HEK293 (cell line): ENCODE data around the gene BLOC1S3.
A peak's percentile ranks its signal among the peaks of the same experiment; 100 is the strongest.

ENCODE experiments used
- CTCF ChIA-PET: fragments of 350-600 bp; formaldehyde crosslinking; extraction: SDS; loops from one replicate; lab custom pipeline; 2021; ENCODE audit warnings: antibody characterized with exemption; lab: Yijun Ruan, JAX
- POLR2A ChIA-PET: fragments of 300-600 bp; formaldehyde crosslinking; extraction: SDS; loops from one replicate; lab custom pipeline; 2020; ENCODE audit warnings: antibody characterized with exemption, inconsistent platforms; lab: Yijun Ruan, JAX
- H3K27ac ChIP-seq: fragments of 200-500 bp; sonication (Bioruptor generic); 2 replicates; pipeline ENCODE4 v1.5.1; 2014; ENCODE audit warnings: low read depth, low read length, control low read depth, inconsistent platforms; ENCODE audit errors: extremely low read depth
- H3K36me3 ChIP-seq, 2 experiments: fragments of 200-500 bp in 1 of 2; sonication (Bioruptor generic) in 1 of 2; 1 replicate in 1 of 2; 2 replicates in 1 of 2; pipeline ENCODE4 v1.5.1; 2014 to 2017; ENCODE audit warnings: inconsistent platforms in 2 of 2, low read length in 2 of 2; ENCODE audit not compliant: control insufficient read depth in 2 of 2, insufficient read depth in 1 of 2
- H3K4me1 ChIP-seq: fragments of 200-500 bp; sonication (Bioruptor generic); 2 replicates; pipeline ENCODE4 v1.5.1; 2014; ENCODE audit warnings: mild to moderate bottlenecking, low read length, inconsistent platforms; ENCODE audit not compliant: control insufficient read depth, insufficient read depth
- H3K4me3 ChIP-seq: 2 replicates; pipeline ENCODE4 v1.5.1; 2011; ENCODE audit warnings: low read depth, mild to moderate bottlenecking, control low read depth, low read length, moderate library complexity
- H3K9me3 ChIP-seq: fragments of 200-500 bp; sonication (Bioruptor generic); 2 replicates; pipeline ENCODE4 v1.5.1; 2014; ENCODE audit warnings: low read depth, low read length, inconsistent platforms; ENCODE audit not compliant: control insufficient read depth, insufficient read depth
- CTCF ChIP-seq: fragments of 450-650 bp; formaldehyde crosslinking; IDR thresholded peaks from 2 replicates; pipeline ENCODE4 v1.5.1; 2016; ENCODE audit warnings: missing biosample characterization, missing genetic modification characterization
- EGR2 ChIP-seq: fragments of 450-650 bp; formaldehyde crosslinking; IDR thresholded peaks from 2 replicates; pipeline ENCODE4 v1.5.1; 2016; ENCODE audit warnings: low read depth, missing biosample characterization, missing genetic modification characterization
- KLF9 ChIP-seq: fragments of 450-650 bp; formaldehyde crosslinking; IDR thresholded peaks from 2 replicates; pipeline ENCODE4 v1.5.1; 2016; ENCODE audit warnings: missing biosample characterization, missing genetic modification characterization, low read depth
- RBAK ChIP-seq: fragments of 450-650 bp; formaldehyde crosslinking; IDR thresholded peaks from 2 replicates; pipeline ENCODE4 v1.5.1; 2016; ENCODE audit warnings: missing biosample characterization, missing genetic modification characterization
- SALL2 ChIP-seq: fragments of 450-650 bp; formaldehyde crosslinking; IDR thresholded peaks from 2 replicates; pipeline ENCODE4 v1.5.0; 2017; ENCODE audit warnings: missing biosample characterization, mild to moderate bottlenecking, missing genetic modification characterization, borderline replicate concordance
- ZBTB1 ChIP-seq: fragments of 450-650 bp; formaldehyde crosslinking; IDR thresholded peaks from 2 replicates; pipeline ENCODE4 v1.5.1; 2016; ENCODE audit warnings: missing biosample characterization, missing genetic modification characterization
- ZBTB10 ChIP-seq: fragments of 450-650 bp; formaldehyde crosslinking; IDR thresholded peaks from 2 replicates; pipeline ENCODE4 v1.5.1; 2016; ENCODE audit warnings: missing biosample characterization, missing genetic modification characterization
- ZBTB8A ChIP-seq: fragments of 450-650 bp; formaldehyde crosslinking; IDR thresholded peaks from 2 replicates; pipeline ENCODE4 v1.5.1; 2016; ENCODE audit warnings: missing biosample characterization, missing genetic modification characterization
- ZNF146 ChIP-seq: fragments of 450-650 bp; formaldehyde crosslinking; IDR thresholded peaks from 2 replicates; pipeline ENCODE4 v1.5.1; 2016; ENCODE audit warnings: missing biosample characterization, missing genetic modification characterization
- ZNF239 ChIP-seq: fragments of 450-650 bp; formaldehyde crosslinking; IDR thresholded peaks from 2 replicates; pipeline ENCODE4 v1.5.1; 2016; ENCODE audit warnings: missing biosample characterization, missing genetic modification characterization
- ZNF26 ChIP-seq: fragments of 450-650 bp; formaldehyde crosslinking; IDR thresholded peaks from 2 replicates; pipeline ENCODE4 v1.5.1; 2016; ENCODE audit warnings: missing biosample characterization, missing genetic modification characterization
- ZNF350 ChIP-seq: fragments of 450-650 bp; formaldehyde crosslinking; IDR thresholded peaks from 2 replicates; pipeline ENCODE4 v1.5.0; 2017; ENCODE audit warnings: missing biosample characterization, mild to moderate bottlenecking, missing genetic modification characterization
- ZNF37A ChIP-seq: fragments of 450-650 bp; IDR thresholded peaks from 2 replicates; pipeline ENCODE4 v1.5.1; 2018; ENCODE audit warnings: missing biosample characterization, missing genetic modification characterization
- ZNF48 ChIP-seq: fragments of 450-650 bp; formaldehyde crosslinking; IDR thresholded peaks from 2 replicates; pipeline ENCODE4 v1.5.1; 2016; ENCODE audit warnings: missing biosample characterization, missing genetic modification characterization
- ZNF501 ChIP-seq: fragments of 450-650 bp; formaldehyde crosslinking; IDR thresholded peaks from 2 replicates; pipeline ENCODE4 v1.5.1; 2016; ENCODE audit warnings: missing biosample characterization, missing genetic modification characterization
- ZNF544 ChIP-seq: fragments of 450-650 bp; formaldehyde crosslinking; IDR thresholded peaks from 2 replicates; pipeline ENCODE4 v1.5.0; 2017; ENCODE audit warnings: missing biosample characterization, missing genetic modification characterization
- ZNF571 ChIP-seq: fragments of 450-650 bp; formaldehyde crosslinking; IDR thresholded peaks from 2 replicates; pipeline ENCODE4 v1.5.0; 2017; ENCODE audit warnings: missing biosample characterization, missing genetic modification characterization
- ZNF600 ChIP-seq: fragments of 450-650 bp; formaldehyde crosslinking; IDR thresholded peaks from 2 replicates; pipeline ENCODE4 v1.5.1; 2016; ENCODE audit warnings: missing biosample characterization, missing genetic modification characterization
- ZNF623 ChIP-seq: fragments of 450-650 bp; formaldehyde crosslinking; IDR thresholded peaks from 2 replicates; pipeline ENCODE4 v1.5.1; 2016; ENCODE audit warnings: missing biosample characterization, missing genetic modification characterization
- ZNF629 ChIP-seq: fragments of 450-650 bp; formaldehyde crosslinking; IDR thresholded peaks from 2 replicates; pipeline ENCODE4 v1.5.1; 2017; ENCODE audit warnings: missing biosample characterization, missing genetic modification characterization
- ZNF707 ChIP-seq: fragments of 450-650 bp; formaldehyde crosslinking; IDR thresholded peaks from 2 replicates; pipeline ENCODE4 v1.5.1; 2016; ENCODE audit warnings: missing biosample characterization, missing genetic modification characterization
- TF ChIP-seq, protein P1 (sequence below): fragments of 450-650 bp; formaldehyde crosslinking; IDR thresholded peaks from 2 replicates; pipeline ENCODE4 v1.5.1; 2016; ENCODE audit warnings: missing biosample characterization, missing genetic modification characterization
- TF ChIP-seq, protein P2 (sequence below): fragments of 450-650 bp; formaldehyde crosslinking; IDR thresholded peaks from 2 replicates; pipeline ENCODE4 v1.5.1; 2016; ENCODE audit warnings: missing biosample characterization, missing genetic modification characterization

The BLOC1S3 gene

DNA sequence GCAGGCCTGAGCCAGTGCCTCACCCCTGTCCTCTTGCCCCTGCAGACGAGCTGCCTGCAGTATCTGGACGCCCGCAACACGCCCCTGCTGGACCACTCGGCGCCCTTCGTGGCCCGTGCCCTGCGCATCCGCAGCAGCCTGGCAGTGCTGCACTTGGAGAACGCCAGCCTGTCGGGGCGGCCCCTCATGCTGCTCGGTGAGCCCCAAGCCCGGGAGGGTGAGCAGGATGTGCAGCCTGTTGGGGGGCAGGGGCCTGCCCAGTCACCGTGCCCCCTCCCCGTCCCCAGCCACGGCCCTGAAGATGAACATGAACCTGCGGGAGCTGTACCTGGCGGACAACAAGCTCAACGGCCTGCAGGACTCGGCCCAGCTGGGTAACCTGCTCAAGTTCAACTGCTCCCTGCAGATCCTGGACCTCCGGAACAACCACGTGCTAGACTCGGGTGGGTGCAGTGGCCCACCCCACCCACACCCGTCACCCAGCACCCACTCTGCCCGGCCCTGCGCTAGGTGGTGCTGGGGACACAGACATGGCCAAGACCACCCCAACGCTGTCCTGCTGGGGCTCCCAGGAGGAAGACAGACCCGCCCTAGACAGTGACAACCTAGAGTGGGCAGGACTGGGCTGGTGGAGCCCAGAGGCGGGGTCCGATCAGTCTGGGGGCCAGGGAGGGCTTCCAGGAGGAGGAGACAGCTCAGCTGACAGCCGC lies 36.4 kb upstream of the BLOC1S3 start:
- Histone ChIP-seq H3K36me3 (peaks cover 0 to 39% of the 10 kb centered on the region in 2 experiments; a peak in 2 of 3 replicates), H3K4me1 (peaks cover 2% of the 10 kb centered on the region; the same call in 1 of the 2 replicates), H3K27ac (0 out of 2 replicates have a peak overlapping the region, but pooled peaks have one; percentile 24), H3K9me3 (no peaks in the 10 kb centered on the region), H3K4me3 (no peak overlapping the region)
- ChIA-PET CTCF (interaction anchor here (0.8 to 1.5 kb wide), 3 partner anchors 9 to 189 kb away, joined by 3 to 9 read pairs (median 4); no protein-coding TSS in a partner anchor), POLR2A (interaction anchor here (0.9 kb wide), 1 partner anchor 103 kb away, joined by 3 read pairs; the partner anchor contains the start of gene CLASRP)
- TF ChIP-seq ZNF37A = no peak
- no peak for TF ChIP-seq ZNF146
- TF ChIP-seq, protein P1, sequence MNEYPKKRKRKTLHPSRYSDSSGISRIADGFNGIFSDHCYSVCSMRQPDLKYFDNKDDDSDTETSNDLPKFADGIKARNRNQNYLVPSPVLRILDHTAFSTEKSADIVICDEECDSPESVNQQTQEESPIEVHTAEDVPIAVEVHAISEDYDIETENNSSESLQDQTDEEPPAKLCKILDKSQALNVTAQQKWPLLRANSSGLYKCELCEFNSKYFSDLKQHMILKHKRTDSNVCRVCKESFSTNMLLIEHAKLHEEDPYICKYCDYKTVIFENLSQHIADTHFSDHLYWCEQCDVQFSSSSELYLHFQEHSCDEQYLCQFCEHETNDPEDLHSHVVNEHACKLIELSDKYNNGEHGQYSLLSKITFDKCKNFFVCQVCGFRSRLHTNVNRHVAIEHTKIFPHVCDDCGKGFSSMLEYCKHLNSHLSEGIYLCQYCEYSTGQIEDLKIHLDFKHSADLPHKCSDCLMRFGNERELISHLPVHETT (tag by site-specific recombination) = no peak
- no peak for TF ChIP-seq CTCF (tag by site-specific recombination)
- no peak for TF ChIP-seq EGR2 (tag by site-specific recombination)
- no peak for TF ChIP-seq SALL2
- no peak for TF ChIP-seq ZNF239 (tag by site-specific recombination)
- no peak for TF ChIP-seq ZNF623 (tag by site-specific recombination)
- TF ChIP-seq ZBTB8A (tag by site-specific recombination) = no peak
- no peak for TF ChIP-seq ZBTB10 (tag by site-specific recombination)
- TF ChIP-seq ZNF600 = no peak

- ChIA-PET CTCF (interaction anchor here (0.6 to 1.7 kb wide), 10 partner anchors 10 to 189 kb away, joined by 3 to 9 read pairs (median 4); partner anchors contain the start of gene PPP1R37), POLR2A (interaction anchor here (0.9 kb wide), 1 partner anchor 104 kb away, joined by 3 read pairs; the partner anchor contains the start of gene CLASRP)
- H3K9me3 ChIP-seq = no peaks in the 10 kb centered on the region
- H3K27ac ChIP-seq = peak overlapping the region; percentile 24; the same call in 1 of the 2 replicates
- H3K4me1 ChIP-seq = peaks cover 2% of the 10 kb centered on the region; the same call in 1 of the 2 replicates
- H3K4me3 ChIP-seq = no peak overlapping the region
- peaks cover 0 to 39% of the 10 kb centered on the region in 2 experiments; a peak in 2 of 3 replicates for H3K36me3 ChIP-seq
- TF ChIP-seq ZNF544 (tag by site-specific recombination) = no peak
- TF ChIP-seq KLF9 (tag by site-specific recombination) = no peak
- TF ChIP-seq ZNF26 (tag by site-specific recombination) = no peak
- no peak for TF ChIP-seq ZNF629 (tag by site-specific recombination)
- TF ChIP-seq ZNF571 (tag by site-specific recombination) = no peak
- no peak for TF ChIP-seq RBAK (tag by site-specific recombination)
- no peak for TF ChIP-seq SALL2
- no peak for TF ChIP-seq ZNF707 (tag by site-specific recombination)
- TF ChIP-seq ZBTB1 (tag by site-specific recombination) = no peak
- TF ChIP-seq ZNF350 (tag by site-specific recombination) = no peak
- no peak for TF ChIP-seq ZNF48 (tag by site-specific recombination)
- TF ChIP-seq ZNF501 = no peak
- TF ChIP-seq, protein P2, sequence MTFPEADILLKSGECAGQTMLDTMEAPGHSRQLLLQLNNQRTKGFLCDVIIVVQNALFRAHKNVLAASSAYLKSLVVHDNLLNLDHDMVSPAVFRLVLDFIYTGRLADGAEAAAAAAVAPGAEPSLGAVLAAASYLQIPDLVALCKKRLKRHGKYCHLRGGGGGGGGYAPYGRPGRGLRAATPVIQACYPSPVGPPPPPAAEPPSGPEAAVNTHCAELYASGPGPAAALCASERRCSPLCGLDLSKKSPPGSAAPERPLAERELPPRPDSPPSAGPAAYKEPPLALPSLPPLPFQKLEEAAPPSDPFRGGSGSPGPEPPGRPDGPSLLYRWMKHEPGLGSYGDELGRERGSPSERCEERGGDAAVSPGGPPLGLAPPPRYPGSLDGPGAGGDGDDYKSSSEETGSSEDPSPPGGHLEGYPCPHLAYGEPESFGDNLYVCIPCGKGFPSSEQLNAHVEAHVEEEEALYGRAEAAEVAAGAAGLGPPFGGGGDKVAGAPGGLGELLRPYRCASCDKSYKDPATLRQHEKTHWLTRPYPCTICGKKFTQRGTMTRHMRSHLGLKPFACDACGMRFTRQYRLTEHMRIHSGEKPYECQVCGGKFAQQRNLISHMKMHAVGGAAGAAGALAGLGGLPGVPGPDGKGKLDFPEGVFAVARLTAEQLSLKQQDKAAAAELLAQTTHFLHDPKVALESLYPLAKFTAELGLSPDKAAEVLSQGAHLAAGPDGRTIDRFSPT (tag by site-specific recombination) = no peak
Observed at GRCh38 chr19:45142726-45143110, 35.9 kb upstream of the BLOC1S3 start.
